Stimulated activated CD4-positive, alpha-beta T cell treated with anti-CD3 and anti-CD28 coated beads, Interleukin-4, amount 100 ng/mL, for 1 hour (primary cell): ENCODE results near the gene SLC7A9.
"Not testable (repeated sequence)": the region's sequence is repeated elsewhere in the genome, so short reads cannot be mapped to it uniquely, and the experiment has no call there.

Experiments used
- DNase-seq: peaks from one replicate; pipeline ENCODE4 v3.0.0-alpha.2; 2020

Gene SLC7A9

GRCh38 chr19:32869369-32869965, at the start of gene SLC7A9:
SLC7A9 (minus strand) TSS chr19:32869767; CDS start chr19:32868534, 1,233 bp downstream.
- DNase-seq: no peak

- no peak for DNase-seq
Observed at GRCh38 chr19:32919365-32919764, 49.8 kb upstream of the SLC7A9 start.

DNA sequence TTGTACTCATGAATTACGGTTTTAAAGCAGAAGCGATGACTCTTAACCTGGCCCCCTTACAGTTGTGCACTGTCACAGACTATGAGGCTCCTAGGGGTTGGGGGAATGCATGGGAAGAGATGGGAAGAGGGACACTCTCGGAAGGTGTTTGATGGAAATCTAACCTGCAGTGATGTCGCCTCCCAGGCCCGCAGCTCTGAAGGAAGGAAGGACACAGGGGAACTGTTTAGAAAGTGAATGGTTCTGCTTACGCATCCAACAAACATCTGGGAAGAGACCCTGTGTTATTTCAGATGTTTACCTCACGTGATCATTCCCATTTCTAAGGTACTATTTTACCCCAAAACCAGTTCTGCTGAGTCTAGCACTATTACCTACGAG, 48.0 kb upstream of the SLC7A9 start:
- no peak for DNase-seq

- DNase-seq: no peak
Observed at GRCh38 chr19:32916969-32917615, 47.5 kb upstream of the SLC7A9 start.

GRCh38 chr19:32914879-32915660, 45.5 kb upstream of the SLC7A9 start:
- no peak for DNase-seq

DNA sequence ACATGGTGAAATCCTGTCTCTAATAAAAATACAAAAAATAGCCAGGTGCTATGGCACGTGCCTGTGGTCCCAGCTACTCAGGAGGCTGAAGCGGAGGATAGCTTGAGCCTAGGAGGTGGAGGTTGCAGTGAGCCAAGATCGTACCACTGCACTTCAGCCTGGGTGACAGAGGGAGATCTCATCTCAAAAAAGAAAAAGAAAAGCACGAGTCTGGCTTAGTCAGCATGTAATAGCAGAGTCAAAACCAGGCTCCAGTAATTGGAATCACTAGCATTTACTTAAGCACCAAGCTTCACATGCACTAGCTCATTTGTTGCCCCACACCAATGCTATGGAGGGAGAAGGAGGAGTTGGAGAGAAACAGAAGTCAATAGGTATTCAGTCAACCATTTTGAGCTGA, 41.9 kb upstream of the SLC7A9 start:
- no peak for DNase-seq

DNA sequence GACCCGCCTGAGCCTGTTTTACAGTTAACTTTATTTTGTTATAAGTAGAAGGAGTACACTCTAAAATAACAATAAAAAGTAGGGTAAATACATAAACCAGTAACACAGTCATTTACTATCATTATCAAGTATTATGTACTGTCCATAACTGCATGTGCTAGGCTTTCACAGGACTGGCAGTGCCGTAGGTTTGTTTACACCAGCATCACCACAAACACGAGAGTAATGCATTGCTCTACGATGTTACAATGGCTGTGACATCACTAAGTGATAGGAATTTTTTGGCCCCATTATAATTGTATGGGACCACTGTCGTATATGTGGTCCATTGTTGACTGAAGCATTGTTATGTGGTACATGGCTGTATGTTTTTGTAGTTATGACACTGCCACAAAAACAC, 41.3 kb upstream of the SLC7A9 start:
- no peak for DNase-seq

DNA sequence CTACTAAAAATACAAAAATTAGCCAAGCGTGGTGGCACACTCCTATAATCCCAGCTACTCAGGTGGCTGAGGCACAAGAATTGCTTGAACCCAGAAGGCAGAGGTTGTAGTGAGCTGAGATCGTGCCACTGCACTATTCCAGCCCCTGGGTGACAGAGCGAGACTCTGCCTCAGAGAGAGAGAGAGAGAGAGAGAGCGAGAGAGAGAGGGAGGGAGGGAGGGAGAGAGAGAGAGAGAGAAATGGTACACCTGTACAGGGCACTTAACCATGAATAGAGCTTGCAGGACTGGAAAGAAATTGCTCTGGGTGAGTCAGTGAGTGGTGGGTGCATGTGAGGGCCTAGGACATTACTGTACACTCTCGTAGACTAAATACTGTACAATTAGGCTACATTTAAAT, 40.5 kb upstream of the SLC7A9 start:
- DNase-seq: no peak

DNA sequence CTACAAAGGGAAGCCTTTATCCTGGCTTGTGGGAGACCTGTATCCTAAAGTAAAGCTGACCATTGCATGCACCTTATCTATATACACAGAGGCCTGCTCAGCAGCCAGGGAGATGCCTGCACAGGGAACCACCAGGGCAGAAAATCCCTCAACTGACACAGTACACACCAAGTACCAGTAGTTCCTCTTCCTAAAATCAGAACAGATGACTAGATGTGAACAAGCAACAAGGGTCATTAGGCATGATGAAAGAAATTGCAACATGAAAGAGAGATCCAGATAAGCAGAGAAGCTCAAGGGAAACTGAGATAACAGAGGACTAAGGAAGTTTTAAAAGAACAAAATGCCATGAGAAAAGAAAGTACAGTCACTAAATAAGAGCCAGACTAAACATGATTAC, 39.7 kb upstream of the SLC7A9 start:
- DNase-seq: no peak

GRCh38 chr19:32908641-32909190, 39.1 kb upstream of the SLC7A9 start:
- no peak for DNase-seq

GRCh38 chr19:32902448-32902847, 32.9 kb upstream of the SLC7A9 start:
- DNase-seq: no peak

GRCh38 chr19:32901504-32902161, 32.1 kb upstream of the SLC7A9 start:
- no peak for DNase-seq

DNA sequence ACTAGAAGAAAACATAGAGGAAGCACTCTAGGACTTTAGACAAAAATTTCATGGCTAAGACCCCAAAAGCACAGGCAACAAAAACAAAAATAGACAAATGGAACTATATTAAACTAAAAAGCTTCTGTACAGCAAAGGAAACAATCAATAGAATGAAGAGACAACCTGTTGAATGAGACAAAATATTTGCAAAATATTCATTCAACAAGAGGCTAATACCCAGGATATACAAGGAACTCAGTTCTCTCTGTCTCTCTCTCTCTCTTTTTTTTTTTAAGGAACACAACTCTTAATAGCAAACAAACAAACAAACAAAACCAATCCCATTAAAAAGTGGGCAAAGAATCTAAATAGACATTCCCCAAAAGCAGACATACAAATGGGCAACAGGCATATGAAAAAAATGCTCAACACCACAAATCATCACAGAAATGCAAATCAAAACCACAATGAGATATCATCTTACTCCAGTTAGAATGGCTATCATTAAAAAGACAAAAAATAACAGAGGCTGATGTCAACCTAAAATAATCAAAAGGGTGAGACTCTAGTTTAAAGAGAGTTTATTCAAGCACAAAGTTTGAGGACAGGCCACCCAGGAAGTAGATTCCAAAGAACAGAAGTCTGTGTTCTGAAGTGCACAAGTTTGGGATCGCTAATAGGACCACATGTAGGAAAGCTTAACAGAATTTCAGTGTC, 27.1 kb upstream of the SLC7A9 start:
- no peak for DNase-seq

DNA sequence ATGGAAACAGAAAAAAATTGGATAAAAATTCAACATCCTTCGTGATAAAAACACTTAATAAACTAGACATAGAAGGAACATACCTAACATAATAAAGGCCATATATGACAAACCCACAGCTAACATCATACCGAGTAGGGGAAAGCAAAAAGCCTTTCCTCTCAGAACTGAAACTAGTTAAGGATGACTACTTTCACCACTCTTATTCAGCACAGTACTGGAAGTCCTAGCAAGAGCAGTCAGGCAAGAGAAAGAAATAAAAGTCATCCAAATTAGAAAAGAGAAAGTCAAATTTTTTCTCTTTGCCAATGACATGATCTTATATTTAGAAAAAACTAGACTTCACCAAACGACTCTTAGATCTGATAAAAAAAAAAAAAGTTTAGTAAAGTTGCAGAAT, 25.8 kb upstream of the SLC7A9 start:
- no peak for DNase-seq

GRCh38 chr19:32891609-32892008, 22.0 kb upstream of the SLC7A9 start:
- no peak for DNase-seq

GRCh38 chr19:32890841-32891240, 21.3 kb upstream of the SLC7A9 start:
- DNase-seq: no peak

DNA sequence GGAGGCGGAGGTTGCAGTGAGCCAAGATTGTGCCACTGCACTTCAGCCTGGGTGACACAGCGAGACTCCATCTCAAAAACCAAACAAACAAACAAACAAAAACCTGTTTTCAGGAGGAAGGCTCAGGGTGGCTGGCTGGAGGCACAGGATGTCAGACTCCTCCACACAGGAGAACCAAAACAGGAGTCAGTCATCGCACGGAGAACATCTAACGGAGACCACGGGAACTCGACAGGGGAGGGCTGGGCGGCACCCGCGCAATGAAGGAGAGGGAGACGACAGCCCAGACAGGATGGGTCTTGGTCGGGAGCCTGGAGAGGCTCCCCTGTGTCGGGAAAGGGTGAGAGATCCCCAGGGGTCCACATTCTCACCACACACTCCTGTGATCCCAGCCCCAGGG, 20.8 kb upstream of the SLC7A9 start:
- no peak for DNase-seq

DNA sequence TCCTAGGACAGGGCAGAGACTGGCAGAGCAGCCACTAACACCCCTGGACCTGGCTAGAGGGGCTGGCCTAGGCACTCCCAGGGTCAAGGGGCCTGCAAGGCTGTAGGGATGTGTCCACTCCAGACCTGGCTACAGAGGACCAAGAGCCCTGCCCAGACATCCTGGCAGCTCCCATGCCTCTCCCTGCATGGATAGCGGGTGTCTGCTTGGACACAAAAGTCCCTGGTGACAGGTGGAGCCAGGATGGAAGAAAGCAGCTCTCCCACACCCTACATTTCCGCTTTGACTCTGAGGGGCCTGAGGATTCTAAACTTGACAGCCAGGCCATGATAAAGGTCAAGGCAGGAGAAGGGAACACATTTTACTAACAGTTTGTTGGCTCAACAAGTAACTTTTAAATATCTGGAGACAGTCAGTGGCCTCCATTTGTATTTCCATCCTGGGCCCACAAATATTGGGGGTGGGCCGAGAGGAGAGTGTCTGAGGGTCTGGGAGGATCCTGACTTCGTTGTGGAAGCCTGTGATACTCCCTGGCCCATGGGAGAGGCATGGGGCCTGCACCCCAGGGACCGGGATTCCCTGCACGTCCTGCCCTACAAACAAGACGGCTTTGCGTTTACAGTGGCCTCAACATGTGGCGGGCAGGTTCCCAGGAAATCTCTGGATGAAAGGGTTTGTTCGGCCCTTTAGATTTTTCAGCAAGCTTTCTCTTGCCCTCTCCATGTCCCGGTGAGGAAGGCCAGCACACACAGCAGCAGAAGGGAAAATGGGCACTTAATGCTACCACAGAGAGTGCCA, 19.8 kb upstream of the SLC7A9 start:
- no peak for DNase-seq

DNA sequence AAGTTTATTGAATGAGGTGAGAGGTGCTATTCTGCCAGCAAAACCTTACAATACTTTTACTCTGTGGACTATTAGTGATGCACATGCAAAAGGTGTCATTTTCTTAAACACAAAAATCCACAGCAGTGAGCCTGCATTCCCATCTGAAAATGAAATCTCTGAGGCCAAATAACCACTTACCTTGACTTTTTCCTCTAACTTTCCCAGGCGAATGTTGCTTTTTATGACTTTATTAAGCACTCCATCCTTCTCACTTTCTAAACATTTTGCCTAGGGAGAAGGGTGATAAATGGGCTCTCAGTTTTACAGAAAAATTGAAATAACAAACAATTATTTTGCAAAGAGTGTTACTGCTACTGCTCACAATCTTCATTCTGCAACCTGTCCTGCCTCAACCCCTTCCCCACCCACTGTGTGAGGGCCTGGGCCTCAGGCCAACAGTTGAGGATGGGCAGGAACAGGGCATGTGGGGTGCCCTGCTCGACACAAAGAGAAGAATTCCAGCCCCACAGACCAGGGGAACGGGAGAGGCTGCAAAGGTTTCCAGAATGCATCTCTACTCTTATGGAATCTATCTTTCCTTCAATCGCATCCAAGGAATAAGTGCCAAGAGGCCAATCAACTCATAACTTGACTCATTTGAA, 18.1 kb upstream of the SLC7A9 start:
- no peak for DNase-seq

DNA sequence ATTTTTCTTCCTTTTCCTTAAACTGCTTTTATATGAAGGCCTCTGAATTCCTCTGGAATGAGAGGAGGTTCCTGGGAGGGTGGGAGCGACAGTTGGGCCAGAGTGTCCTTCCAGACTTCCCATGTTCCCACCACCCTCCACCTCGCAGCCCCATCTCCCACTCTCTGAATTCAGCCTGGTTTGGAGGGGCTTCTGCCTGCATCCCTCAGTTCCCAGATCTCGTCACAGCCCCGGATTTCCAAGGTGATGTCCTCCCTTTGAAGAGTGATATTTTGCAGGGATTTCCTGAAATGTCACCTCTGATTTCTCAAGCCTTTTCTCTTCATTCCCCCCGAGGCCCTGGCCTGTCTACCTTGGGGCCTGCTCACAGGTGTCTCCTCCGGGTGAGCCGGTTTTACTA, 16.7 kb upstream of the SLC7A9 start:
- no peak for DNase-seq

DNA sequence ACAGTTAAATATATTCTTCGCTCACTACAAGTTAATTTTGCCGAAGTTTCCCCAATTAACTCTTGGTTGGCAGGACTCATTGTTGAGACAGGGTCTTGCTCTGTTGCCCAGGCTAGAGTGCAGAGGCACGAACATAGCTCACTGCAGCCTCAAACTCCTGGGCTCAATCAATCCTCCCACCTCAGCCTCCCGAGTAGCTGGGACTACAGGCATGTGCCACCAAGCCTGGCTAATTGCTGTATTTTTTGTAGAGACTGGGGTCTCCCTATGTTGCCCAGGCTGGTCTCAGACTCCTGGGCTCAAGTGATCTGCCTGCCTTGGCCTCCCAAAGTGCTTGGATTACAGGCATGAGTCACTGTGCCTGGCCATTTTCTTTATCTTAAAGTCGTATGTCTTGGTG, 15.7 kb upstream of the SLC7A9 start:
- not testable (repeated sequence) for DNase-seq
